ENCODE measurements around the gene LRIF1.
"Not testable (repeated sequence)": the region's sequence is repeated elsewhere in the genome, so short reads cannot be mapped to it uniquely, and the experiment has no call there.

GRCh38 chr1:110999607-111000006 is 35.9 kb upstream of the LRIF1 start:
- TF ChIP-seq, protein P1, sequence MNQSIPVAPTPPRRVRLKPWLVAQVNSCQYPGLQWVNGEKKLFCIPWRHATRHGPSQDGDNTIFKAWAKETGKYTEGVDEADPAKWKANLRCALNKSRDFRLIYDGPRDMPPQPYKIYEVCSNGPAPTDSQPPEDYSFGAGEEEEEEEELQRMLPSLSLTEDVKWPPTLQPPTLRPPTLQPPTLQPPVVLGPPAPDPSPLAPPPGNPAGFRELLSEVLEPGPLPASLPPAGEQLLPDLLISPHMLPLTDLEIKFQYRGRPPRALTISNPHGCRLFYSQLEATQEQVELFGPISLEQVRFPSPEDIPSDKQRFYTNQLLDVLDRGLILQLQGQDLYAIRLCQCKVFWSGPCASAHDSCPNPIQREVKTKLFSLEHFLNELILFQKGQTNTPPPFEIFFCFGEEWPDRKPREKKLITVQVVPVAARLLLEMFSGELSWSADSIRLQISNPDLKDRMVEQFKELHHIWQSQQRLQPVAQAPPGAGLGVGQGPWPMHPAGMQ (IDR thresholded peaks at IDR 0.05; ENCODE audit: borderline replicate concordance) = not testable (repeated sequence)
- TF ChIP-seq, protein P2, sequence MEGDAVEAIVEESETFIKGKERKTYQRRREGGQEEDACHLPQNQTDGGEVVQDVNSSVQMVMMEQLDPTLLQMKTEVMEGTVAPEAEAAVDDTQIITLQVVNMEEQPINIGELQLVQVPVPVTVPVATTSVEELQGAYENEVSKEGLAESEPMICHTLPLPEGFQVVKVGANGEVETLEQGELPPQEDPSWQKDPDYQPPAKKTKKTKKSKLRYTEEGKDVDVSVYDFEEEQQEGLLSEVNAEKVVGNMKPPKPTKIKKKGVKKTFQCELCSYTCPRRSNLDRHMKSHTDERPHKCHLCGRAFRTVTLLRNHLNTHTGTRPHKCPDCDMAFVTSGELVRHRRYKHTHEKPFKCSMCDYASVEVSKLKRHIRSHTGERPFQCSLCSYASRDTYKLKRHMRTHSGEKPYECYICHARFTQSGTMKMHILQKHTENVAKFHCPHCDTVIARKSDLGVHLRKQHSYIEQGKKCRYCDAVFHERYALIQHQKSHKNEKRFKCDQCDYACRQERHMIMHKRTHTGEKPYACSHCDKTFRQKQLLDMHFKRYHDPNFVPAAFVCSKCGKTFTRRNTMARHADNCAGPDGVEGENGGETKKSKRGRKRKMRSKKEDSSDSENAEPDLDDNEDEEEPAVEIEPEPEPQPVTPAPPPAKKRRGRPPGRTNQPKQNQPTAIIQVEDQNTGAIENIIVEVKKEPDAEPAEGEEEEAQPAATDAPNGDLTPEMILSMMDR (IDR thresholded peaks at IDR 0.05 in 2 of 3, conservative IDR thresholded peaks at IDR 0.05 in 1 of 3; ENCODE audit: control insufficient read depth in 2 of 3, extremely low read depth in 1 of 3, insufficient read depth in 1 of 3, low read depth in 3 of 3, low read length in 3 of 3) = not testable (repeated sequence)
- not testable (repeated sequence) for TF ChIP-seq SMC3 (IDR thresholded peaks at IDR 0.05; ENCODE audit: borderline replicate concordance, low read length); POLR2A (IDR thresholded peaks at IDR 0.05; ENCODE audit: low read depth, low read length); BHLHE40 (IDR thresholded peaks at IDR 0.05; ENCODE audit: borderline replicate concordance in 1 of 2, low read depth in 2 of 2, low read length in 1 of 2); POLR2AphosphoS5 (IDR thresholded peaks at IDR 0.05; ENCODE audit: low read length)
- TF ChIP-seq, protein P3, sequence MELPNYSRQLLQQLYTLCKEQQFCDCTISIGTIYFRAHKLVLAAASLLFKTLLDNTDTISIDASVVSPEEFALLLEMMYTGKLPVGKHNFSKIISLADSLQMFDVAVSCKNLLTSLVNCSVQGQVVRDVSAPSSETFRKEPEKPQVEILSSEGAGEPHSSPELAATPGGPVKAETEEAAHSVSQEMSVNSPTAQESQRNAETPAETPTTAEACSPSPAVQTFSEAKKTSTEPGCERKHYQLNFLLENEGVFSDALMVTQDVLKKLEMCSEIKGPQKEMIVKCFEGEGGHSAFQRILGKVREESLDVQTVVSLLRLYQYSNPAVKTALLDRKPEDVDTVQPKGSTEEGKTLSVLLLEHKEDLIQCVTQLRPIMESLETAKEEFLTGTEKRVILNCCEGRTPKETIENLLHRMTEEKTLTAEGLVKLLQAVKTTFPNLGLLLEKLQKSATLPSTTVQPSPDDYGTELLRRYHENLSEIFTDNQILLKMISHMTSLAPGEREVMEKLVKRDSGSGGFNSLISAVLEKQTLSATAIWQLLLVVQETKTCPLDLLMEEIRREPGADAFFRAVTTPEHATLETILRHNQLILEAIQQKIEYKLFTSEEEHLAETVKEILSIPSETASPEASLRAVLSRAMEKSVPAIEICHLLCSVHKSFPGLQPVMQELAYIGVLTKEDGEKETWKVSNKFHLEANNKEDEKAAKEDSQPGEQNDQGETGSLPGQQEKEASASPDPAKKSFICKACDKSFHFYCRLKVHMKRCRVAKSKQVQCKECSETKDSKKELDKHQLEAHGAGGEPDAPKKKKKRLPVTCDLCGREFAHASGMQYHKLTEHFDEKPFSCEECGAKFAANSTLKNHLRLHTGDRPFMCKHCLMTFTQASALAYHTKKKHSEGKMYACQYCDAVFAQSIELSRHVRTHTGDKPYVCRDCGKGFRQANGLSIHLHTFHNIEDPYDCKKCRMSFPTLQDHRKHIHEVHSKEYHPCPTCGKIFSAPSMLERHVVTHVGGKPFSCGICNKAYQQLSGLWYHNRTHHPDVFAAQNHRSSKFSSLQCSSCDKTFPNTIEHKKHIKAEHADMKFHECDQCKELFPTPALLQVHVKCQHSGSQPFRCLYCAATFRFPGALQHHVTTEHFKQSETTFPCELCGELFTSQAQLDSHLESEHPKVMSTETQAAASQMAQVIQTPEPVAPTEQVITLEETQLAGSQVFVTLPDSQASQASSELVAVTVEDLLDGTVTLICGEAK (IDR thresholded peaks at IDR 0.05; ENCODE audit: borderline replicate concordance) = not testable (repeated sequence)

All from GM12878 (cell line).